C4-2B (cell line): ENCODE data around the gene CAMTA1.

Experiments
- ZFX ChIP-seq: fragments of 450-650 bp; IDR thresholded peaks from 2 replicates; pipeline ENCODE4 v1.6.1; 2017
- TF ChIP-seq, protein P1 (sequence below): fragments of 450-650 bp; conservative IDR thresholded peaks from 2 replicates; pipeline ENCODE4 v1.5.1; 2017; ENCODE audit warnings: mild to moderate bottlenecking

DNA sequence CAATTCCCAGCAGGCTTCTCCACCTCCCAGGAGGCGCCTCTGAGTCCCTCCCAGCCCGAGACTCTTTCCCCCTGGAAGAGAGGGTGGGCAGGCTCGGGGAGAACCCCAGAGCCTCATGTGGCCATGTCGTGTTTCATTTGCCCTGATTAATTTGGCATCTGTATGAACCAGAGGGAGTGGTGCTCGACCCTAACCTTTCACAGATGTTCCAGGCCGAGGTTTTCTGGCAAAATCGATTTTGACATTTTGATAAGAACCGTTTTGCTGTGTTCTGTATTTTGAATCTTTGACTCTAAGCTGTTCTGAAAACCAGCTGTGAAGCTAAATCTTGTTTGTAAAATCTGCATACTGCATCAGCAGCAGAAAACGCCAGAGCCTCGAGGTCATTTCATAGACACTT is 367.4 kb downstream of the CAMTA1 start:
- TF ChIP-seq, protein P1, sequence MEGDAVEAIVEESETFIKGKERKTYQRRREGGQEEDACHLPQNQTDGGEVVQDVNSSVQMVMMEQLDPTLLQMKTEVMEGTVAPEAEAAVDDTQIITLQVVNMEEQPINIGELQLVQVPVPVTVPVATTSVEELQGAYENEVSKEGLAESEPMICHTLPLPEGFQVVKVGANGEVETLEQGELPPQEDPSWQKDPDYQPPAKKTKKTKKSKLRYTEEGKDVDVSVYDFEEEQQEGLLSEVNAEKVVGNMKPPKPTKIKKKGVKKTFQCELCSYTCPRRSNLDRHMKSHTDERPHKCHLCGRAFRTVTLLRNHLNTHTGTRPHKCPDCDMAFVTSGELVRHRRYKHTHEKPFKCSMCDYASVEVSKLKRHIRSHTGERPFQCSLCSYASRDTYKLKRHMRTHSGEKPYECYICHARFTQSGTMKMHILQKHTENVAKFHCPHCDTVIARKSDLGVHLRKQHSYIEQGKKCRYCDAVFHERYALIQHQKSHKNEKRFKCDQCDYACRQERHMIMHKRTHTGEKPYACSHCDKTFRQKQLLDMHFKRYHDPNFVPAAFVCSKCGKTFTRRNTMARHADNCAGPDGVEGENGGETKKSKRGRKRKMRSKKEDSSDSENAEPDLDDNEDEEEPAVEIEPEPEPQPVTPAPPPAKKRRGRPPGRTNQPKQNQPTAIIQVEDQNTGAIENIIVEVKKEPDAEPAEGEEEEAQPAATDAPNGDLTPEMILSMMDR: no peak
- TF ChIP-seq ZFX: no peak
